HG03442 (cell line): ENCODE results near the gene HBG1.

ENCODE experiments used
- ATAC-seq: cut with Tn5 transposase; IDR thresholded peaks from one replicate; pipeline ENCODE4 v1.9.1; 2021; ENCODE audit warnings: mild to moderate bottlenecking, moderate library complexity; ENCODE audit not compliant: unreplicated experiment

Gene HBG1

GRCh38 chr11:5228124-5228523, 21.5 kb downstream of the HBG1 start:
- no peak for ATAC-seq

- no peak for ATAC-seq
Measured at GRCh38 chr11:5227681-5228080, 22.0 kb downstream of the HBG1 start.

GRCh38 chr11:5226732-5227310, 22.8 kb downstream of the HBG1 start, which contains the start of gene HBB:
Gene HBB (minus strand): TSS chr11:5227071. CDS start chr11:5227021, 50 bp downstream.
- ATAC-seq = no peak

GRCh38 chr11:5225480-5225871, 24.2 kb downstream of the HBG1 start:
- no peak for ATAC-seq

GRCh38 chr11:5224538-5225479, 24.8 kb downstream of the HBG1 start:
- ATAC-seq = no peak

GRCh38 chr11:5223686-5224085, 26.0 kb downstream of the HBG1 start:
- ATAC-seq = no peak

- no peak for ATAC-seq
Measured at GRCh38 chr11:5223146-5223545, 26.5 kb downstream of the HBG1 start.

- ATAC-seq = no peak
Measured at GRCh38 chr11:5210376-5210885, 39.2 kb downstream of the HBG1 start.

- peak; percentile 53 for ATAC-seq
Measured at GRCh38 chr11:5204787-5205186, 44.9 kb downstream of the HBG1 start.

- ATAC-seq = no peak
Measured at GRCh38 chr11:5203366-5203765, 46.3 kb downstream of the HBG1 start.

- ATAC-seq = no peak
Measured at GRCh38 chr11:5200582-5200981, 49.1 kb downstream of the HBG1 start, which contains the start of gene OR51V1. Gene OR51V1 (minus strand): TSS chr11:5200682. CDS start chr11:5200682, 0 bp downstream.

GRCh38 chr11:5198285-5198684, 51.4 kb downstream of the HBG1 start:
- ATAC-seq = no peak
